Fibroblast of mammary gland (primary cell): ENCODE measurements around the gene KDM6A.

ENCODE experiments used
- DNase-seq: peaks from one replicate; pipeline ENCODE4 v3.0.0-alpha.2; 2010; ENCODE audit warnings: low read depth
- H3K4me3 ChIP-seq: 2 replicates; pipeline ENCODE4 v1.5.1; 2011; ENCODE audit warnings: low read depth, mild to moderate bottlenecking, low read length, moderate library complexity; ENCODE audit not compliant: control insufficient read depth
- TF ChIP-seq, protein P1 (sequence below): conservative IDR thresholded peaks from 2 replicates; pipeline ENCODE4 v1.5.1; 2011; ENCODE audit warnings: low read depth, low read length, inconsistent platforms; ENCODE audit not compliant: control insufficient read depth, insufficient read depth

KDM6A gene

DNA sequence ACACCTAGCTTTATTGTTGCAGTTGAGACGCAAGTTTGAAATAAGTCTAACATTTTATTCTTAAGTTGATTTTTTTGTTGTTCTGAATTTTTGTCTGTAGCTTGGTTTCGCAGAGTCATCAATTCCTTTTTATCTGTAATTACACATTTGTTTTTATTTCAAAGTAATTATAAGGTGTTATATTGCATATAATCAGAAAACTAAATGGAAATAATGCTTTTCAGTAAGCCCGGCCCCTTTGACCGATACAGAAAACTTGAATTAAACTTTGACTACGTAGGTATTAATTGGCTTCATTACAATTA is 2.1 kb downstream of the KDM6A start:
- peak overlapping the region; percentile 88 for H3K4me3 ChIP-seq
- TF ChIP-seq, protein P1, sequence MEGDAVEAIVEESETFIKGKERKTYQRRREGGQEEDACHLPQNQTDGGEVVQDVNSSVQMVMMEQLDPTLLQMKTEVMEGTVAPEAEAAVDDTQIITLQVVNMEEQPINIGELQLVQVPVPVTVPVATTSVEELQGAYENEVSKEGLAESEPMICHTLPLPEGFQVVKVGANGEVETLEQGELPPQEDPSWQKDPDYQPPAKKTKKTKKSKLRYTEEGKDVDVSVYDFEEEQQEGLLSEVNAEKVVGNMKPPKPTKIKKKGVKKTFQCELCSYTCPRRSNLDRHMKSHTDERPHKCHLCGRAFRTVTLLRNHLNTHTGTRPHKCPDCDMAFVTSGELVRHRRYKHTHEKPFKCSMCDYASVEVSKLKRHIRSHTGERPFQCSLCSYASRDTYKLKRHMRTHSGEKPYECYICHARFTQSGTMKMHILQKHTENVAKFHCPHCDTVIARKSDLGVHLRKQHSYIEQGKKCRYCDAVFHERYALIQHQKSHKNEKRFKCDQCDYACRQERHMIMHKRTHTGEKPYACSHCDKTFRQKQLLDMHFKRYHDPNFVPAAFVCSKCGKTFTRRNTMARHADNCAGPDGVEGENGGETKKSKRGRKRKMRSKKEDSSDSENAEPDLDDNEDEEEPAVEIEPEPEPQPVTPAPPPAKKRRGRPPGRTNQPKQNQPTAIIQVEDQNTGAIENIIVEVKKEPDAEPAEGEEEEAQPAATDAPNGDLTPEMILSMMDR = no peak
- no peak for DNase-seq

DNA sequence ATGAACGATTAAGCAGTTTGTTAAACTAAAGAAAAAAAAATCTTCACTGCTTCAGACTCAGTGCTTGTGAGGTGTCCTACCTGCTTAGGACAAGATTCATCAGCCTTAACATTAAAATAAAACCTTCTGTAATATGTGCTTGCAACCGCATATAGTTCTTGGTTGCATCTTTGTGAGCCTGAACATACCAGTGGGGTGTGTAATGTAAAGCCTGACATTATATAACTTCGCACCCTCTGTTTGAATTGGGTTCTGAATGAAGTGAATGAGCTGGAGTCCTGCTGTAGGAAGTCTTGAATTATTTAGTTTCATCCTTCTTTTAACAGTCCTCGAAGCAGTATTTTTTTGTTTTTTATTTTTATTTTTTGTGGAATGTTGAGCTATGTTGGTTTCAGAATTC is 3.1 kb downstream of the KDM6A start:
- H3K4me3 ChIP-seq = peak overlapping the region; percentile 88
- no peak for DNase-seq

DNA sequence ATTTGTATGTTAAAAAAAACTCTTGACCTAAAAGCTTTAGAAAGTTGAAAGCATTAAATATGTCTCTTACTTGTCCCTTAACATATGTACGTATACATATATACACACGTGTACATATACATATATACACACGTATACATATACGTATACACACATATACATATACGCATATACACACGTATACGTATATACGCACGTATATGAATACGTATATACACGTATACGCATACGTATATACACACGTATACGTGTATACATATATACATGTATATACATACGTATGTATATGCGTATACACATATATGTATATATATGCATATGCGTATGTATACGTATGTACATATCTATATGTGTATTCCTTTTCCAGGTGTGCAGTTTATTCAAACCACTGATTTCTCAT is 3.8 kb downstream of the KDM6A start:
- DNase-seq = no peak
- TF ChIP-seq, protein P1 = no peak
- no peak overlapping the region for H3K4me3 ChIP-seq

More for the DNA sequence above, 3.1 kb downstream of the KDM6A start:
- TF ChIP-seq, protein P1 = no peak

DNA sequence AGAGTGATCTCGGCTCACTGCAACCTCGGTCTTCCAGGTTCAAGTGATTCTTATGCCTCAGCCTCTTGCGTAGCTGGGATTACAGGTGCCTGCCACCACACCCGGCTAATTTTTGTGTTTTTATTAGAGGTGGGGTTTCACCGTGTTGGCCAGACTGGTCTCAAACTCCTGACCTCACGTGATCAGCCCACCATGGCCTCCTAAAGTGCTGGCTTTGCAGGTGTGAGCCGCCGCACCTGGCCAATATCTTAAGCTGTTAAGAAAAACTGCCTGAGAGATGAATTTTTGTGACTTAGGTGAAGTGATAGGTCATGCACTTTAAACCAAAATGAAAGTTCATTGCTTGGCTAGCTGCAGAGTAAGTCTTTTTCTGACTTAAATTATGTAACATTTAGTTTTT is 5.8 kb downstream of the KDM6A start:
- DNase-seq = no peak
- TF ChIP-seq, protein P1 = no peak
- H3K4me3 ChIP-seq = no peak overlapping the region

DNA sequence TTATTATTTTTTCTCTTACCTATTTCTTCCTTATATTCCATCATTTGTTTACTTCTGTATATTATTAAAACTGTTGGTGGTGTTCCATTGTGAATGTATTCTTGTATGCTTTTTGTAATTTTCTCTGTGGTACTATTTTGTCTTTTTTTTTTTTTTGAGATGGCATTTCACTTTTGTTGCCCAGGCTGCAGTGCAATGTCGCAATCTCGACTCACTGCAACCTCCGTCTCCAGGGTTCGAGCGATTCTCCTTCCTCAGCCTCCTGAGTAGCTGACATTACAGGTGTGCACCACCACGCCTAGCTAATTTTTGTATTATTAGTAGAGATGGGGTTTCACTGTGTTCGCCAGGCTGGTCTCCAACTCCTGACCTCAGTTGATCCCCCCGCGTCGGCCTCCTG is 8.6 kb downstream of the KDM6A start:
- DNase-seq = no peak
- H3K4me3 ChIP-seq = no peak overlapping the region
- TF ChIP-seq, protein P1 = no peak

DNA sequence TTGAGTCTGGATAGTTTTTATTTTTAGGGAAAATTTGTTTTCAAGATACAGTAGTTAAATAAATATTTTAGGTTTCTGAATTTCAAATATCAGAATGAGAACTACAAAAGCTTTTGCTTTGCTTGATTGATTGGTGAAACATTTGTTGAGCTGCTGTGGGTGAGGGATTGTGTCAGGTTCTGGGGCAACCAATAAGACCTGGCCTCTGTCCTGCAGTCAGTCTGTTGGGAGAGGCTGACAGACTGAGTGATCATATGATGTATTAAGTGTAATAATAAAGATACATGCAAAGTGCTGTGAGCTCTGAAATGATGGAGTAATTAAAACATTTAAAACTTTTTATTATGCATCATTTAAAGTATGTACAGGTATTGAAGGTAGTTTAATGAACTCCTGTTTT is 9.6 kb downstream of the KDM6A start:
- TF ChIP-seq, protein P1 = no peak
- H3K4me3 ChIP-seq = no peak overlapping the region
- DNase-seq = no peak

DNA sequence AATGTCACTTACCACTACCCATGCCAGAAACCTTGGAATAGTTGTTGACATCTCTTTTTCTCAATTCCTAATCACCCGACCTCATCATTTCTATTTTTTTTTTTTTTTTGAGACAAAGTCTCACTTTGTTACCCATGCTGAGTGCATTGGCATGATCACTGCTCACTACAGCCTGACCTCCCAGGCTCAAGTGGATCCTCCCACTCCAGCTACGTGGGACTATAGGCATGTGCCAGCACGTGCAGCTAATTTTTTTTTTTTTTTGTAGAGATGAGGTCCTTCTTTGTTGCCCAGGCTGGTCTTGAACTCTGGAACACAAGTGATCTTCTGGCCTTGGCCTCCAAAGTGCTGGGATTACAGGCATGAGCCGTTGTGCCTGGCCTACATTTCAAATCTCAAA is 12.0 kb downstream of the KDM6A start:
- no peak overlapping the region for H3K4me3 ChIP-seq
- TF ChIP-seq, protein P1 = no peak
- DNase-seq = no peak
